Stimulated activated CD8-positive, alpha-beta memory T cell treated with anti-CD3 and anti-CD28 coated beads, Interleukin-4, amount 100 ng/mL, for 24 hours (primary cell): ENCODE measurements around the gene DNAH5.

Experiments
- DNase-seq: peaks from one replicate; pipeline ENCODE4 v3.0.0-alpha.2; 2020; ENCODE audit warnings: low read depth

The DNAH5 gene

GRCh38 chr5:13708906-13709305 is 235.6 kb downstream of the DNAH5 start:
- DNase-seq: no peak

GRCh38 chr5:13708432-13708831 is 236.1 kb downstream of the DNAH5 start:
- DNase-seq: no peak

GRCh38 chr5:13704396-13704795 is 240.1 kb downstream of the DNAH5 start:
- no peak for DNase-seq

GRCh38 chr5:13700626-13701025 is 243.9 kb downstream of the DNAH5 start:
- no peak for DNase-seq

GRCh38 chr5:13698885-13699284 is 245.6 kb downstream of the DNAH5 start:
- no peak for DNase-seq

- no peak for DNase-seq
These were observed 249.3 kb downstream of the DNAH5 start for GRCh38 chr5:13695076-13695712.

- DNase-seq: no peak
These were observed 252.3 kb downstream of the DNAH5 start for GRCh38 chr5:13692172-13692571.

GRCh38 chr5:13676531-13676930 is 268.0 kb downstream of the DNAH5 start:
- no peak for DNase-seq

- no peak for DNase-seq
These were observed 270.1 kb downstream of the DNAH5 start for GRCh38 chr5:13674391-13674790.

GRCh38 chr5:13673511-13673910 is 271.0 kb downstream of the DNAH5 start:
- DNase-seq: no peak

GRCh38 chr5:13664377-13664776 is 280.1 kb downstream of the DNAH5 start:
- no peak for DNase-seq

GRCh38 chr5:13662626-13663025 is 281.9 kb downstream of the DNAH5 start:
- no peak for DNase-seq

- no peak for DNase-seq
These were observed 283.2 kb downstream of the DNAH5 start for GRCh38 chr5:13661272-13661671.

GRCh38 chr5:13660072-13660471 is 284.4 kb downstream of the DNAH5 start:
- no peak for DNase-seq

- DNase-seq: no peak
These were observed 285.1 kb downstream of the DNAH5 start for GRCh38 chr5:13659391-13659790.

GRCh38 chr5:13658761-13659160 is 285.7 kb downstream of the DNAH5 start:
- DNase-seq: no peak

- DNase-seq: no peak
These were observed 286.3 kb downstream of the DNAH5 start for GRCh38 chr5:13658152-13658551.

- DNase-seq: no peak
These were observed 290.8 kb downstream of the DNAH5 start for GRCh38 chr5:13653709-13654108.

- no peak for DNase-seq
These were observed 294.8 kb downstream of the DNAH5 start for GRCh38 chr5:13649656-13650055.

GRCh38 chr5:13648822-13649221 is 295.7 kb downstream of the DNAH5 start:
- DNase-seq: no peak

GRCh38 chr5:13643734-13644133 is 300.8 kb downstream of the DNAH5 start:
- no peak for DNase-seq

- no peak for DNase-seq
These were observed 301.3 kb downstream of the DNAH5 start for GRCh38 chr5:13643196-13643595.
